Activated naive CD8-positive, alpha-beta T cell treated with anti-CD3 and anti-CD28 coated beads, Interleukin-2, amount 10 ng/mL, durations not matched to agents 7 days and 5 days (primary cell): ENCODE data around the gene EXTL1. TPM values are rescaled to one million over a fixed set of nuclear protein-coding genes. Genes with fewer than 3 reads are reported as not detected.
"Not testable (repeated sequence)": the region's sequence is repeated elsewhere in the genome, so short reads cannot be mapped to it uniquely, and the experiment has no call there.

Experiments used
- ATAC-seq: fragments of 150-1000 bp; cut with Tn5 transposase; one replicate; pipeline ENCODE4 v1.10.0; 2021; ENCODE audit warnings: low read depth, moderate library complexity
- POLR2A ChIA-PET: fragments of 350-600 bp; sonication (Branson Sonifier 250); formaldehyde crosslinking; loops from one replicate; lab custom pipeline; 2021; ENCODE audit warnings: antibody characterized with exemption; lab: Charles Lee
- DNase-seq: peaks from one replicate; pipeline ENCODE4 v3.0.0; 2021
- H3K27ac Mint-ChIP-seq: one replicate; pipeline ENCODE4 v1.8.0; 2022; ENCODE audit warnings: mild to moderate bottlenecking, mixed read lengths
- H3K27me3 Mint-ChIP-seq: one replicate; pipeline ENCODE4 v1.8.0; 2022; ENCODE audit warnings: mild to moderate bottlenecking, moderate library complexity, mixed read lengths
- H3K36me3 Mint-ChIP-seq: one replicate; pipeline ENCODE4 v1.8.0; 2021; ENCODE audit warnings: mild to moderate bottlenecking, mixed read lengths
- H3K4me1 Mint-ChIP-seq: one replicate; pipeline ENCODE4 v1.8.0; 2021; ENCODE audit warnings: mixed read lengths
- H3K4me3 Mint-ChIP-seq: one replicate; pipeline ENCODE4 v1.8.0; 2022; ENCODE audit warnings: mild to moderate bottlenecking, moderate library complexity, mixed read lengths
- H3K9me3 Mint-ChIP-seq: one replicate; pipeline ENCODE4 v1.8.0; 2021; ENCODE audit warnings: mixed read lengths
- total RNA-seq, 2 experiments: library from RNA; stranded (reverse); gene quantifications; one replicate each; pipeline ENCODE4 v1.2.3, GENCODE V29; 2021

The EXTL1 gene
- total RNA-seq = not detected

DNA sequence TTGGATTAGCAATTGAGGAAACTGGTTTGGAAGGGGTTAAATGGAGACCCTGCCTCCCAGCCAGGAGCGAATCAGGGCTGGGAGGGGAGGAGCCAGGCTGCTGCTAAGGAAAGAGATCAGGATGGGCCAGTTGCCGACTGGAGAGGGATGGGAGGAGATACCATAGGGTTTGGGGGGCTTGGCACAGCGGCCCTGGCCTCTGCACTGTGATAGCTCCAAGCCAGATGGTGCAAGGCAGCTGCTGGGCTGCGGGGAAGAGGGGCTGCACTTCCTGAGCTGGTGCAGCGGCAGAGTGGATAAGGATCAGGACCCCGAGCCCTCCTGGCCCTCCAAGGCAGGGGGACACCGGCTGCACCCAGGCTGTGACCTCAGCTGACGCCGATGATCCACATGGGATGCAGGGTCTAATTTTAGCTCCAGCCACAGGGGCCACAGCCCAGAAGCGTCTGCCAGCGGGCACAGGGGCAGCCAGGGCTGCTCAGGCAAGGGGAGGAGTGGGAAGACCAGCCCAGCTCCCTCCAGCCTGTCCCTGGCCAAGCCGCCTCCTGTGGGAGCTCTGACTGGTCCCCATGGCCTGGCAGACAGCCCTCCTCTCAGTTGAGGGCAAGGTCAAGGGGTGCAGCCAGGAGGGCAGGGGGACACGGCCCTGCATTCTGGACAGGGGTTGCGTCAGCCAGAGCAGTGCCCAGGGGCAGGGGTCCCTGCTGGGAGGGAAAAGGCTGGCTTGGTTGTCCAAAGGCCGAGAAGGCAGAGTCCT is at the start of gene EXTL1:
Gene EXTL1, plus strand, starts transcription at position 129 of the 757 bp plus-strand sequence. CDS start 872 bp downstream, outside the sequence.
- ATAC-seq = no peak
- Mint-ChIP-seq H3K9me3 (no peaks in the 10 kb centered on the region), H3K4me3 (no peak within 1 kb of the TSS), H3K36me3 (no peaks in the 10 kb centered on the region), H3K27ac (no peak within 1 kb of the TSS), H3K4me1 (peaks cover 15% of the 10 kb centered on the region), H3K27me3 (peaks cover 7% of the 10 kb centered on the region)
- POLR2A ChIA-PET = interaction anchor here (0.8 kb wide), 1 partner anchor 126 kb away, joined by 3 read pairs; no protein-coding TSS in a partner anchor
- no peak for DNase-seq

DNA sequence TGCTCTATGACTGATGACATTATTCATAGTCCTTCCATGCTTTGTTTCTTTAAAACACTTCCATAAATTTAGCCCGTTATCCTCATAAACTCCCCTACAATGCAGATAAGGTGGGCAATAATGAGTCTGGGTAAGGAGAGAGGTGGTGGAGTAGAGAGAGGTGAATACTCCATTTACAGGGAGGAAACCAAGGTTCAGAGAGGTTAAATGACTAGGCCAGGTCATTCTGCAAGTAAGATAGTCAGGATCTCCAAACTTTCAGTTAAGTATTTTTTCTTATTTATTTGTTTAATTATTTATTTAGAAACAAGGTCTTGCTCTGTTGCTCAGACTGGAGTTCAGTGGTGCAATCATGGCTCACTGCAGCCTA is 49.8 kb upstream of the EXTL1 start:
- ATAC-seq (no peak), DNase-seq (no peak)
- H3K4me3 Mint-ChIP-seq = peak overlapping the region; percentile 42
- no peaks in the 10 kb centered on the region for H3K27me3 Mint-ChIP-seq
- H3K4me1 Mint-ChIP-seq = peaks cover 19% of the 10 kb centered on the region
- peak overlapping the region; percentile 83 for H3K27ac Mint-ChIP-seq
- peaks cover 35% of the 10 kb centered on the region for H3K36me3 Mint-ChIP-seq
- no peaks in the 10 kb centered on the region for H3K9me3 Mint-ChIP-seq
- POLR2A ChIA-PET = interaction anchor here (0.6 to 2.1 kb wide), 6 partner anchors 18 to 1003 kb away, joined by 3 to 33 read pairs (median 9); partner anchors contain the start of gene PAFAH2

- POLR2A ChIA-PET = no interaction called here
- Mint-ChIP-seq H3K4me3 (no peak overlapping the region), H3K27ac (no peak overlapping the region), H3K36me3 (peaks cover 26% of the 10 kb centered on the region), H3K9me3 (no peaks in the 10 kb centered on the region), H3K4me1 (peaks cover 16% of the 10 kb centered on the region), H3K27me3 (no peaks in the 10 kb centered on the region)
- DNase-seq = no peak
- no peak for ATAC-seq
Measured at GRCh38 chr1:25973610-25974321, 47.8 kb upstream of the EXTL1 start.

- H3K4me1 Mint-ChIP-seq = peaks cover 2% of the 10 kb centered on the region
- no peaks in the 10 kb centered on the region for H3K27me3 Mint-ChIP-seq
- H3K36me3 Mint-ChIP-seq = peaks cover 33% of the 10 kb centered on the region
- no peak for DNase-seq
- ATAC-seq = no peak
- no peak overlapping the region for H3K4me3 Mint-ChIP-seq
- POLR2A ChIA-PET = interaction anchor here (1.2 kb wide), 1 partner anchor 10 kb away, joined by 3 read pairs; no protein-coding TSS in a partner anchor
- H3K9me3 Mint-ChIP-seq = no peaks in the 10 kb centered on the region
- H3K27ac Mint-ChIP-seq = no peak overlapping the region
Measured at GRCh38 chr1:25977801-25978200, 43.8 kb upstream of the EXTL1 start.

GRCh38 chr1:25978403-25978802 is 43.2 kb upstream of the EXTL1 start:
- no peak for ATAC-seq
- H3K27me3 Mint-ChIP-seq = no peaks in the 10 kb centered on the region
- no peak overlapping the region for H3K27ac Mint-ChIP-seq
- peaks cover 2% of the 10 kb centered on the region for H3K4me1 Mint-ChIP-seq
- POLR2A ChIA-PET = interaction anchor here (0.7 to 1.2 kb wide), 2 partner anchors 10 to 194 kb away, joined by 3 read pairs; no protein-coding TSS in a partner anchor
- no peak for DNase-seq
- H3K36me3 Mint-ChIP-seq = peaks cover 34% of the 10 kb centered on the region
- H3K4me3 Mint-ChIP-seq = no peak overlapping the region
- H3K9me3 Mint-ChIP-seq = no peaks in the 10 kb centered on the region

- Mint-ChIP-seq H3K27me3 (no peaks in the 10 kb centered on the region), H3K9me3 (no peaks in the 10 kb centered on the region), H3K36me3 (peaks cover 30% of the 10 kb centered on the region), H3K4me3 (no peak overlapping the region), H3K4me1 (no peaks in the 10 kb centered on the region), H3K27ac (no peak overlapping the region)
- ATAC-seq = no peak
- DNase-seq = no peak
- POLR2A ChIA-PET = interaction anchor here (0.7 kb wide), 1 partner anchor 193 kb away, joined by 3 read pairs; no protein-coding TSS in a partner anchor
Measured at GRCh38 chr1:25979210-25979609, 42.4 kb upstream of the EXTL1 start.

GRCh38 chr1:25985171-25985570 is 36.4 kb upstream of the EXTL1 start:
- no peak for ATAC-seq
- Mint-ChIP-seq H3K36me3 (peaks cover 36% of the 10 kb centered on the region), H3K4me1 (peaks cover 22% of the 10 kb centered on the region), H3K4me3 (no peak overlapping the region), H3K27ac (no peak overlapping the region), H3K9me3 (no peaks in the 10 kb centered on the region), H3K27me3 (no peaks in the 10 kb centered on the region)
- no peak for DNase-seq
- POLR2A ChIA-PET = no interaction called here

DNA sequence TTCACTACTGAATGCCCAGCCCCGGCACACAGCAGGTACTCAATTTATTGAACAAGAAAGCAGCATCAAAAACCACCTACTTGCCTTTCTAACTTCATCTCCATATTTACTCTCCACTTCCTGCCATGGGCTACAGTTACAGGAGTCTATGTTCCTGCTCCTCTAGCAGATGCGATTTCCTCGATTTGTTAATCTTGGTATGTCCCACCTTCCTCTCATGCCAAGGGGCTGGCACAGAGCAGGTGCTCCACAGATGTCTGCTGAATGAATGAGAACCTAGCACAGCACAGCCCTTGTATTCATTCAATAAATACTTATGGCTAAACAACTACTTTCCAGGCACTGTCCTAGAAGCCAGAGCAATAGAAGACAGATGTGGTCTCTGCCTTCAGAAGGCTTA is 35.9 kb upstream of the EXTL1 start:
- no peaks in the 10 kb centered on the region for H3K9me3 Mint-ChIP-seq
- no peak for DNase-seq
- POLR2A ChIA-PET = no interaction called here
- no peak overlapping the region for H3K4me3 Mint-ChIP-seq
- peaks cover 36% of the 10 kb centered on the region for H3K36me3 Mint-ChIP-seq
- H3K4me1 Mint-ChIP-seq = peaks cover 25% of the 10 kb centered on the region
- no peak for ATAC-seq
- H3K27ac Mint-ChIP-seq = peak overlapping the region; percentile 22
- H3K27me3 Mint-ChIP-seq = no peaks in the 10 kb centered on the region

DNA sequence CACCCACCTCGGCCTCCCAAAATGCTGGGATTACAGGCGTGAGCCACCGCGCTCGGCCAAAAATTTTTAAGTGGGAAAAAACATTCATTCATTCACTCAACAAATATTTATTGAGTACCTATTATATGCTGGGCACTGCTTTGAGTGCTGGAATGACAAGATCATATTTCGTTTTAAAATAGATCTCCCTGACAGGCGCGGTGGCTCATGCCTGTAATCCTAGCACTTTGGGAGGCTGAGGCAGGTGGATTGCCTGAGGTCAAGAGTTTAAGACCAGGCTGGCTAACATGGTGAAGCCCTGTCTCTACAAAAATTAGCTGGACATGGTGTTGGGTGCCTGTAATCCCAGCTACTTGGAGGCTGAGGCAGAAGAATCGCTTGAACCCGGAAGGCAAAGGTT is 34.8 kb upstream of the EXTL1 start:
- DNase-seq, H3K27ac Mint-ChIP-seq, H3K9me3 Mint-ChIP-seq, ATAC-seq, H3K27me3 Mint-ChIP-seq, H3K4me3 Mint-ChIP-seq: not testable (repeated sequence)
- POLR2A ChIA-PET = interaction anchor here (2.8 kb wide), 1 partner anchor 11 kb away, joined by 15 read pairs; the partner anchor contains the start of gene PAFAH2
- Mint-ChIP-seq H3K36me3 (peaks cover 32% of the 10 kb centered on the region), H3K4me1 (peaks cover 30% of the 10 kb centered on the region)

GRCh38 chr1:25987951-25988350 is 33.6 kb upstream of the EXTL1 start:
- H3K27me3 Mint-ChIP-seq = no peaks in the 10 kb centered on the region
- peaks cover 22% of the 10 kb centered on the region for H3K36me3 Mint-ChIP-seq
- DNase-seq = no peak
- peaks cover 36% of the 10 kb centered on the region for H3K4me1 Mint-ChIP-seq
- no peak overlapping the region for H3K4me3 Mint-ChIP-seq
- ATAC-seq = no peak
- H3K9me3 Mint-ChIP-seq = no peaks in the 10 kb centered on the region
- H3K27ac Mint-ChIP-seq = no peak overlapping the region
- POLR2A ChIA-PET = interaction anchor here (0.6 to 4.9 kb wide), 5 partner anchors 9 to 145 kb away, joined by 3 to 33 read pairs (median 15); partner anchors contain the start of genes PAFAH2 and STMN1

GRCh38 chr1:25989440-25990234 is 31.9 kb upstream of the EXTL1 start:
- Mint-ChIP-seq H3K27me3 (no peaks in the 10 kb centered on the region), H3K4me1 (peaks cover 43% of the 10 kb centered on the region), H3K36me3 (peaks cover 14% of the 10 kb centered on the region), H3K27ac (peak overlapping the region; percentile 94), H3K9me3 (no peaks in the 10 kb centered on the region), H3K4me3 (peak overlapping the region; percentile 86)
- POLR2A ChIA-PET = interaction anchor here (0.6 to 4.9 kb wide), 11 partner anchors 8 to 1090 kb away, joined by 4 to 33 read pairs (median 7); partner anchors contain the start of genes MTFR1L, PAFAH2, PAQR7 and STMN1
- ATAC-seq (peak; percentile 11), DNase-seq (no peak)

DNA sequence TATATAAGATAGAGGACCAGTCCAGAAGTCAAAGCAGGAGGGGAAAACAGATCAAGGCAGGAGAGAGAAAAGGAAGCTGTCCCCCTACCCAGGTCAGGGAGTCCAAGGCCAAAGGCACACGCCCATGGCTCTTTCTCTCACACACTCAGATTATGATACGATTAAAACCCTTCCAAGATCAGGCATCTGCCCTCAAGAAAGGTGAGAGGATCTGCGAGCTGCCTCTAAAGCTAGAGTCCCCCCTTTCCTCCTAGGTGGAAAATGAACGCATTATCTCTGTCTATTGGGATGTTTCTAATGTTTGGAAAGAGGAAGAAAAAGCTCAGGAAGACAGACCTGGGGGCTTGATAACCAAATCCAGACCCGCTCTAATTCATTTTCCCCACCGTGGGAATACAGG is 31.3 kb upstream of the EXTL1 start:
- DNase-seq (no peak), ATAC-seq (peak; percentile 7)
- Mint-ChIP-seq H3K36me3 (peaks cover 14% of the 10 kb centered on the region), H3K9me3 (no peaks in the 10 kb centered on the region), H3K27me3 (no peaks in the 10 kb centered on the region), H3K27ac (peak overlapping the region; percentile 93), H3K4me3 (peak overlapping the region; percentile 86), H3K4me1 (peaks cover 43% of the 10 kb centered on the region)
- POLR2A ChIA-PET = interaction anchor here (0.6 to 4.9 kb wide), 14 partner anchors 9 to 1776 kb away, joined by 3 to 33 read pairs (median 6); partner anchors contain the start of genes MTFR1L, PAQR7 and STMN1
